GM13976 (cell line): ENCODE measurements around the gene SYT1.

Experiments used
- DNase-seq: peaks from one replicate; pipeline ENCODE4 v3.0.0; 2012; ENCODE audit warnings: low spot score
- CTCF ChIP-seq: IDR thresholded peaks from 2 replicates; pipeline ENCODE4 v1.5.1; 2012; ENCODE audit warnings: borderline replicate concordance, mild to moderate bottlenecking; ENCODE audit not compliant: insufficient read depth; ENCODE audit errors: extremely low read depth, missing control alignments, control extremely low read depth
- in situ Hi-C: fragments of 300-500 bp; cut with MboI; formaldehyde crosslinking; loops from one replicate; pipeline ENCODE4 v1.12.0; 2022; ENCODE audit warnings: low sequenced_read_pairs, mixed read lengths, inconsistent platforms; ENCODE audit not compliant: unreplicated experiment

Gene SYT1

DNA sequence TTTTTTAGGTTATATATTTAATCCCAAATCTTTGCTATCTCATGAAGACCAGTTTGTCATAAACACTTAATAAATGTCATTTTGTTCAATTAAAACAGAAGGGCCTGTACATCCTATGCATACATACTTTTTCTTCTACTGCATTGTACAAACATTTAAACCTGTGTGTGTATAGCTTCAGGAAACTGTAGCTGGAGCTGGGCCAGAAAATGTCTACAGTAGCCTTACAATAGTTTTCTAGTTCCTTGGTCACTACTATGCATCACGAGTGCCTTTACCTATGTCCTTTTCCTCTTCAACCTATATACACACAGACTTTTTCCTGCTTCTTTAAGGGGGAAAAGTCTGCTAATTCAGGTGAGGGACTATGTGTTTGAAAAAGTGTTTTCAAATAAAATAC, 523.4 kb downstream of the SYT1 start:
- no peak for TF ChIP-seq CTCF
- in situ Hi-C loops = no loop called here
- no peak for DNase-seq

- in situ Hi-C loops = no loop called here
- no peak for TF ChIP-seq CTCF
- no peak for DNase-seq
Measured at GRCh38 chr12:79393842-79394241, 529.3 kb downstream of the SYT1 start.

GRCh38 chr12:79397609-79398008, 533.0 kb downstream of the SYT1 start:
- no peak for DNase-seq
- TF ChIP-seq CTCF = no peak
- in situ Hi-C loops = no loop called here

GRCh38 chr12:79400481-79400880, 535.9 kb downstream of the SYT1 start:
- no peak for TF ChIP-seq CTCF

DNA sequence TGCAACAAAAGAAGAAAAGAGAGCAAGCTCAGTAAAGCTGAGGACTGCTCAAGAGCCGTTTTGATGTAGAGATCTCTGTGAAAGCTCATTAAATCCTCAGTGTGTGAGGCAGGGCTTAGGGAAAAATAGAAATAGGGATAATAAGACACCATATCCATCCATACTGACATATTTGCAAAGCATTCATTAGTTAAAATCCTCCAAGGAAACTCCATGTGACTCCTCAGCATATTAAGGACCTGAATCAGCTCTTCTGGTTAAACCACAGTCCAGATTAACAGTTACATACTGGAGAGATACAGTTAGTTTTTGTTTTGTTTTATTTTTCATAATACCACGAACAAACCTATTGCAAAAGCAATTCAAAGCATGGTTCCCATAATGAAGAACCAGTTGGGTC, 538.0 kb downstream of the SYT1 start:
- in situ Hi-C loops = loop anchor here (10.0 kb wide), 1 partner anchor 332 kb away; no protein-coding TSS in a partner anchor
- no peak for TF ChIP-seq CTCF
- DNase-seq = no peak

More at GRCh38 chr12:79400481-79400880, 535.9 kb downstream of the SYT1 start:
- DNase-seq = no peak
- in situ Hi-C loops = loop anchor here (10.0 kb wide), 1 partner anchor 334 kb away; no protein-coding TSS in a partner anchor

- TF ChIP-seq CTCF = no peak
- no peak for DNase-seq
- in situ Hi-C loops = loop anchor here (10.0 kb wide), 1 partner anchor 328 kb away; no protein-coding TSS in a partner anchor
Measured at GRCh38 chr12:79406993-79407392, 542.4 kb downstream of the SYT1 start.
